Endothelial cell of umbilical vein (primary cell): ENCODE data around the gene DYNLT5. TPM values are rescaled to one million over a fixed set of nuclear protein-coding genes. Genes with fewer than 3 reads are reported as not detected.
A peak's percentile ranks its signal among the peaks of the same experiment; 100 is the strongest.

Experiments used
- Bru-seq: library from RNA; stranded (reverse); fragments of 400-500 nt; gene quantifications from one replicate; lab custom pipeline; 2021; lab: Mats Ljungman, UMichigan
- BruChase-seq, 2 experiments: library from RNA; stranded (reverse); fragments of 400-500 nt; gene quantifications; one replicate each; lab custom pipeline; 2021; lab: Mats Ljungman, UMichigan
- BruUV-seq: library from RNA; stranded (reverse); fragments of 400-500 nt; replicated peaks from 2 replicates; lab custom pipeline; 2021; lab: Mats Ljungman, UMichigan
- CTCF ChIA-PET: fragments of 300-600, 350-600 bp; sonication (Branson Sonifier 250); formaldehyde crosslinking; loops from one replicate; lab custom pipeline; 2021; ENCODE audit warnings: antibody characterized with exemption, inconsistent platforms; lab: Charles Lee
- POLR2A ChIA-PET: fragments of 300-600, 350-600 bp; sonication (Branson Sonifier 250); formaldehyde crosslinking; loops from one replicate; lab custom pipeline; 2021; ENCODE audit warnings: antibody characterized with exemption, inconsistent platforms; lab: Charles Lee
- DNase-seq: peaks from one replicate; pipeline ENCODE4 v3.0.0-alpha.2; 2011; ENCODE audit warnings: low read depth, low spot score
- FAIRE-seq: peaks from 2 replicates; lab custom pipeline; 2011; peaks lifted over from hg19 to GRCh38; lab: Jason Lieb, UNC
- H2AFZ ChIP-seq: 2 replicates; pipeline ENCODE4 v1.6.0; 2012; ENCODE audit warnings: low read depth, low read length, control low read depth, inconsistent platforms
- H3K27ac ChIP-seq: 2 replicates; pipeline ENCODE4 v1.5.1; 2011; ENCODE audit warnings: low read depth, mild to moderate bottlenecking, control low read depth, low read length, moderate library complexity; ENCODE audit not compliant: insufficient read depth
- H3K27me3 ChIP-seq, 2 experiments: 2 replicates each; pipeline versions ENCODE4 v1.6.0 to v1.6.1; 2011; ENCODE audit warnings: low read length in 2 of 2, mixed read lengths in 1 of 2; ENCODE audit not compliant: control insufficient read depth in 2 of 2, insufficient read depth in 2 of 2
- H3K36me3 ChIP-seq, 2 experiments: 2 replicates in 1 of 2; 3 replicates in 1 of 2; pipeline ENCODE4 v1.5.1; 2011; ENCODE audit warnings: low read length in 2 of 2, mild to moderate bottlenecking in 1 of 2, moderate library complexity in 1 of 2; ENCODE audit not compliant: control insufficient read depth in 2 of 2, insufficient read depth in 2 of 2; ENCODE audit errors: extremely low read depth in 1 of 2
- H3K4me1 ChIP-seq: 3 replicates; pipeline ENCODE4 v1.5.1; 2011; ENCODE audit warnings: mild to moderate bottlenecking, low read length; ENCODE audit not compliant: control insufficient read depth, insufficient read depth; ENCODE audit errors: extremely low read depth
- H3K4me2 ChIP-seq: 2 replicates; pipeline ENCODE4 v1.6.1; 2011; ENCODE audit warnings: low read length, control low read depth, mixed read lengths; ENCODE audit not compliant: insufficient read depth
- H3K4me3 ChIP-seq, 3 experiments: fragments of 200-600 bp in 1 of 3; sonication (generic), shearing (Covaris generic) in 1 of 3; replicated peaks in 1 of 3; 2 replicates each; pipeline ENCODE4 v1.5.1; 2011 to 2016; ENCODE audit warnings: control low read depth in 3 of 3, low read length in 3 of 3, mild to moderate bottlenecking in 2 of 3, inconsistent platforms in 1 of 3, low read depth in 1 of 3, moderate library complexity in 1 of 3; ENCODE audit not compliant: insufficient read depth in 1 of 3
- H3K79me2 ChIP-seq: 2 replicates; pipeline ENCODE4 v1.6.0; 2012; ENCODE audit warnings: low read length, inconsistent platforms; ENCODE audit not compliant: control insufficient read depth, insufficient read depth
- H3K9ac ChIP-seq: replicated peaks from 2 replicates; pipeline ENCODE3; 2011; ENCODE audit warnings: low read length, control low read depth; ENCODE audit not compliant: insufficient read depth; ENCODE audit errors: extremely low read depth
- H3K9me1 ChIP-seq: replicated peaks from 3 replicates; pipeline ENCODE4 v1.6.0; 2011; ENCODE audit warnings: mild to moderate bottlenecking, low read length; ENCODE audit not compliant: control insufficient read depth, insufficient read depth; ENCODE audit errors: extremely low read depth
- H3K9me3 ChIP-seq: replicated peaks from 2 replicates; pipeline ENCODE4 v1.5.1; 2012; ENCODE audit warnings: low read length, inconsistent platforms; ENCODE audit not compliant: control insufficient read depth, insufficient read depth
- H4K20me1 ChIP-seq: replicated peaks from 2 replicates; pipeline ENCODE3; 2011; ENCODE audit warnings: mild to moderate bottlenecking, low read length; ENCODE audit not compliant: control insufficient read depth, insufficient read depth; ENCODE audit errors: extremely low read depth
- CTCF ChIP-seq, 2 donors: IDR thresholded peaks; 1 replicate in 1 of 2; 2 replicates in 1 of 2; pipeline ENCODE4 v1.5.1; 2011; ENCODE audit warnings: low read length in 2 of 2, mild to moderate bottlenecking in 2 of 2, moderate library complexity in 2 of 2, control low read depth in 1 of 2, inconsistent platforms in 1 of 2, low read depth in 1 of 2; ENCODE audit not compliant: insufficient read depth in 1 of 2; ENCODE audit errors: extremely low read depth in 1 of 2
- GATA2 ChIP-seq: IDR thresholded peaks from 2 replicates; pipeline ENCODE4 v1.7.0; 2011; ENCODE audit warnings: low read depth, mild to moderate bottlenecking, moderate library complexity, mixed read lengths, low read length; ENCODE audit not compliant: insufficient read length, insufficient read depth
- MAX ChIP-seq: IDR thresholded peaks from 2 replicates; pipeline ENCODE4 v1.6.1; 2011; ENCODE audit not compliant: insufficient read depth, insufficient read length
- MYC ChIP-seq: IDR thresholded peaks from one replicate; pipeline ENCODE4 v1.6.1; 2011; ENCODE audit warnings: mild to moderate bottlenecking, low read depth, low read length
- POLR2AphosphoS5 ChIP-seq: IDR thresholded peaks from 2 replicates; pipeline ENCODE4 v1.6.1; 2012; ENCODE audit warnings: low read depth, mild to moderate bottlenecking, control low read depth, low read length, moderate library complexity; ENCODE audit not compliant: insufficient read depth
- dilution Hi-C: fragments of 300-500 bp; cut with MboI; formaldehyde crosslinking; loops from one replicate; pipeline ENCODE4 v1.15.0; 2019; ENCODE audit warnings: low sequenced_read_pairs; ENCODE audit not compliant: extremely low pct_ligation_motif_present
- intact Hi-C: fragments of 100-400 bp; cut with micrococcal nuclease; formaldehyde crosslinking; loops from one replicate; pipeline ENCODE4 v1.10.0; 2022
- long read RNA-seq: library from polyadenylated mRNA; stranded (forward); transcript quantifications from one replicate; pipeline ENCODE4 v2.0.0, GENCODE V29; 2021
- polyA minus RNA-seq, 3 experiments: library from RNA; depleted of rRNA, polyadenylated mRNA; stranded (reverse); fragments of >200 nt; gene quantifications; 1 replicate in 1 of 3; 2 replicates in 2 of 3; pipeline ENCODE4 v1.2.3, GENCODE V29; 2011
- polyA plus RNA-seq, 4 experiments: library from polyadenylated mRNA; depleted of rRNA in 3 of 4; stranded (reverse) in 3 of 4; unstranded in 1 of 4; fragments of >200 nt; gene quantifications; 2 replicates each; pipeline versions ENCODE4 v1.2.1 to v1.2.3, GENCODE V29; 2011 to 2012; ENCODE audit warnings: missing spikeins in 1 of 4
- total RNA-seq: library from RNA; stranded (reverse); gene quantifications from 2 replicates; pipeline ENCODE4 v1.2.3, GENCODE V29; 2021

DYNLT5 gene
- total RNA-seq = 4.5 and 12.5 TPM in 2 replicates
- 3.1 and 4.0 TPM in 2 replicates for polyA plus RNA-seq
- 2.0 and 3.7 TPM in 2 replicates for polyA plus RNA-seq (2011; cell fraction: cytosol; rRNA removed)
- polyA plus RNA-seq (2011; cell fraction: nucleus; rRNA removed) = 40.9 and 51.1 TPM in 2 replicates
- polyA plus RNA-seq (2012) = 17.7 and 21.2 TPM in 2 replicates
- polyA minus RNA-seq = 4.1 and 8.1 TPM in 2 replicates
- polyA minus RNA-seq (2011; cell fraction: cytosol; rRNA and poly(A)+ RNA removed) = not detected
- 14.3 and 31.0 TPM in 2 replicates for polyA minus RNA-seq (2011; cell fraction: nucleus; rRNA and poly(A)+ RNA removed)
- percentile 49 among the genes with signal in this experiment for Bru-seq, nascent RNA
- BruChase-seq, experiment 1, labeled RNA remaining after a 6-hour chase = percentile 53 among the genes with signal in this experiment
- BruChase-seq, experiment 2, labeled RNA remaining after a 2-hour chase = percentile 53 among the genes with signal in this experiment
- long read RNA-seq, transcript TCTEX1D1-201 (5 exons, 2,001 nt) = major isoform, 9 of 13 reads
- long read RNA-seq, partial matches to known transcripts = 0 of 13 reads
- long read RNA-seq, other reads (novel, unspliced or antisense) = 1 of 13 reads

- intact Hi-C loops (loop anchor here (1.0 to 10.0 kb wide), 6 partner anchors 23 to 797 kb away; partner anchors contain the start of genes DNAI4 and MIER1), dilution Hi-C loops (no loop called here)
- Histone ChIP-seq H3K9ac (peak within 1 kb of the TSS; percentile 42), H3K27me3 (no peaks in the 10 kb centered on the region), H3K36me3 (no peaks in the 10 kb centered on the region), H3K9me3 (no peaks in the 10 kb centered on the region), H3K4me3 (peak within 1 kb of the TSS in 2 of 3 experiments; percentile 27 to 41), H3K79me2 (no peaks in the 10 kb centered on the region), H3K9me1 (no peaks in the 10 kb centered on the region), H4K20me1 (no peaks in the 10 kb centered on the region), H3K4me2 (peak within 1 kb of the TSS; percentile 51), H3K4me1 (peaks cover 26% of the 10 kb centered on the region), H2AFZ (peak within 1 kb of the TSS; percentile 79), H3K27ac (peak within 1 kb of the TSS; percentile 25)
- TF ChIP-seq GATA2 (peak; percentile 24), MAX (peak; percentile 25), CTCF (IDR thresholded peaks at IDR 0.05; ENCODE audit: extremely low read depth in 1 of 2, insufficient read depth in 1 of 2, low read depth in 1 of 2, low read length in 2 of 2) (peak; percentile 33 to 46), POLR2AphosphoS5 (peak; percentile 52), MYC (no peak)
- ChIA-PET POLR2A (no interaction called here), CTCF (interaction anchor here (0.6 to 2.5 kb wide), 6 partner anchors 19 to 306 kb away, joined by 3 to 14 read pairs (median 6); no protein-coding TSS in a partner anchor)
- no TSS peak for BruUV-seq
- DNase-seq (peak; percentile 72), FAIRE-seq (peak; percentile 76)
These were observed at the start of gene DYNLT5 for GRCh38 chr1:66752000-66752592. DYNLT5 (plus strand) TSS chr1:66752459; CDS start chr1:66754659, 2,200 bp downstream.
